GM19035 (cell line): Measurements from ENCODE around the gene TLN1.

Experiments
- ATAC-seq: cut with Tn5 transposase; IDR thresholded peaks from one replicate; pipeline ENCODE4 v1.9.1; 2021; ENCODE audit not compliant: unreplicated experiment

Gene TLN1

DNA sequence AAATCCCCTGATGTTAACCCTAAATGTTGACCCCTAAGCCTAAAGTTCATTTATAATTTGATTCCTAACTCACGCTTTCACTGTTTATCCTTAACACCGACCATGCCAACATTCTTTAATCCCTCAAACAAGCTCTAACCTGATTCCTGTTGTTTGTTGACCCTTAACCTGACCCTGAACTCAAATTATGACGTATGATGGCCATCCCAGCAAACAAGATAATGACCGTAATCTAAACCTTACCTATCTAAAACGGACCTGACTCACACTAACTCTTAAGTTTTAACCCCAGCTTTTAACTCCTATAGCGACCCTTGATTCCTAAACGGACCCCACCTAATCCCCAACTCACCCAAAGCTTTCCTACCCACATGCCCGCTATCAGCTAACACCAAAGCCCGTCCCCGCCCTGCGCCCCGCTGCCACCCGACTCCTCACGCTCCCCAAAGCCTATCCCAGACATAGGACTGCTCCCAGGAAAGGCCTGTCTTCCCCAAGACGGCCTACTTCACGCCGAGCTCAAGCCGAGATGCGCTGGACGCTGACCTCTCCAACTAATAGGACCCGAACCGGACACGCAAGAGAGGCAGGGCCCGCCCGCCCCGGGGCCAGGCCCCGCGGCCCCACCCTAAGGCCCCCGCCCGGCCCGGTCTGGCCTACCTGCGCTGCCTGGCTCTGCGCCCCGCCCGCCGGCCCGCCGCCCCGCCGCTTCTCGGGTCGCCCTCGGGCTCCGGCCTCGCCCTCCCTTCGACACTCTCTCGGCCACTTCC lies 395 bp downstream of the TLN1 start:
- no peak for ATAC-seq

DNA sequence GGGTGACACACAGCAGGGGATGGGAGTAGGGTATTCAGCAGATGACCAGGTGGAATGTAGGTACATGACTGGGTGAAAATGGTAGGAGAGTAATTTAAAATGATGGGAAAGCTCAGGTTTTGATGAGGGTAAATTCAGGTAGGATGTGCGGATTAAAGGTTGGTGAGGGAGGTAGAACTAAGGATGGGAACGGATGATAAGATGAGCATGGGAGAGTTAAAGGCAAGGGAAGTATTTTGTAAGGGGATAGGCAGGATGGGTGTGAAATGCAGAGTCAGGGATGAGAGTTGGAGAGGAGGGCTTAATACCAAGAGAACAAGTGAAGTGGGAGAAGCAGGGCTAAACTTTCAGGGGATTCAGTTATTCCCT lies 1.5 kb downstream of the TLN1 start:
- ATAC-seq = no peak

DNA sequence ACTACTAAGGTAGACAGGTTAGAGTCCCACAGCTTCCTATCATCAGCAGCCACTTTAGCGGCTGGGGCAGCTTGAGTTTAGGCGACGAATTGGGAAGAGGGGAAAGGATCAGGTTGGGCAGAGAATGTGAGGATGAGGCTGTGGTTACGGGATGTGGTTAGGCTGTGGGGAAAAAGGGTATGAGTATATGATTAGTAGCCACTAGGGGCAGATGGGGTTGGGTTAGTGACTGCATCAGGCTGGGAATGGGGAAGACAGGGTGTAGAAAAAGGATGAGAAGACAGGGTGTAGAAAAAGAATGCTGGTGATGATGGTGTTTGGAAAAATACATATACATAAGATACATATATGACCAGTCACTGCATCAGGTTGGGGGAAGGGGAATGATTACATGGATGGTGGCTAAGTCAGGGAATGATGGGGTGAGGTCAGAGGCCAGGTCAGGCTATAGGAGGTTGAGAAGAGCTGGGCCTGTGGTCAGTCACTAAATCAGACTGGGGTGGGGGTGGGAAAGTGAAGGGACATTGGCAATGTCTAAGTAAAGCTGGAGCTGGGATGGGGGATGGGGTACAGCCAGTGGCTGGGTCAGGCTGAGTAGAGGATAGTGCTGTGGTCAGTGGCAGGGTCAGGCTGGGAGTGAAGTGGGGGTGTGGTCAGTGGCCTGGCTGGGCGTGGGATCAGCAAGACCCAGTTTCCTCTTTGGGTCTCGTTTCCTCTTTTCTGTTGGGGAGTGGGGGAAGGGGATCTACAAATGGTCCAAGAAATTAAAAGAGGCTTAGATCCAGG lies 2.1 kb downstream of the TLN1 start:
- ATAC-seq = no peak

DNA sequence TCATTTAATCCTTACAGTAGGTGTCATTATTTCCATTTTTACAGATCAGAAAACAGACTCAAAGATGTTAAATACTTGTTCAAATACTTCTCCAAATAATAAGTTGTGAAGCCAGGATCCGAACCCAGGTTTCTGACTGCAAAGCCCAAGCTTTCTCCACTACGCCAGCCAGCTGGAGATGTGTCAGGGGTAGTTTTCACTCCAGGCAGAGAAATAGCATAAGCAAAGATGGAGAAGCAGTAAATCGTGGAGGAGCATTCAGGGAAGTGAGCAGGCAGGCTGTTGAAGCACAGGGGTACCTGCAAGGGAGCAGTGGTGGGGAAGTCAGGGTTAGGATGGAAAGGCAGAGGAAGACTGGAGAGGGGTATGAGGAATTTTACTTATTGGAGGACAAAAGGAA lies 2.9 kb downstream of the TLN1 start:
- ATAC-seq = no peak

DNA sequence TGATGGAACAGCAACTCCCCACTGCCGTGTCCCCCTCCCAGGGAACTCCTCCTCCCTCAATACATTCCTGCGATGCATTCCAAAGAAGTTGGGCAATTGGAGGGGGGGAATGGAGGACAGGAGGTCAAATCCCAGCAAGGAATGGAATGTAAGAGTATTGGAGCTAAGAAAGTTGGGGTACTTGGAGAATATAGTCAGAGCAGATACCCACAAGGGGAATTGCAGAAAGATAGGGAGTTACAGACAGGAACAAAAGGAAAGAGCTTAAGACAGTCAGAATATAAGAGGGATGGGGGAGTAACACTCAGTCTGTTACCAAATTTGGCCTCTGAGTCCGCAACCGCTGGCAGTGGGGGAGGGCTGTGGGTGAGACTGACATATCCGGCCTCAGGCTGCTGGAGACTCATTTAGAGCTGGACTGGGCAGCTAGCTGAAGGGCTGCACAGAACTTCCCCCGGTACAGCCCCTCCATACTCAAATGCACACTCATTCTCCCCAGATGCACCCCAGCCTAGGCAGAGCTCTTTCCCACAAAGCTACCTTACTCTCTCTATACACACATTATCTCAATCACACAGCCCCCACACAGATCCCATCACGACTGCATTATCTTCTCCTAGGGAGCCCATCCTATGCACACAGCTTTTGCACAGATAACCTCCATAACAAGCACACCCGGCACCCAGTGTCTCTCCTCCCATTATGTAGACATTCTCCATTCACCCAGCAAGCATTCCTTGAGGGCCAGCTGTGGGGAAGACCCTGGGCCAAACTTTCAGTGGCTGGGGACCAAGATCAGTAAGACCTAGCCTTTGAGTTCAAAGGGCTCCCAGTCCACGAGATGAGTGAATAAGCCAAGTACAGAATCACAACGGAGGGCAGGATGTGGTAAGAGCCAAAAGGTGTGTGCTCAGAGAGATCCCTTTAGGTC lies 3.7 kb downstream of the TLN1 start:
- no peak for ATAC-seq

DNA sequence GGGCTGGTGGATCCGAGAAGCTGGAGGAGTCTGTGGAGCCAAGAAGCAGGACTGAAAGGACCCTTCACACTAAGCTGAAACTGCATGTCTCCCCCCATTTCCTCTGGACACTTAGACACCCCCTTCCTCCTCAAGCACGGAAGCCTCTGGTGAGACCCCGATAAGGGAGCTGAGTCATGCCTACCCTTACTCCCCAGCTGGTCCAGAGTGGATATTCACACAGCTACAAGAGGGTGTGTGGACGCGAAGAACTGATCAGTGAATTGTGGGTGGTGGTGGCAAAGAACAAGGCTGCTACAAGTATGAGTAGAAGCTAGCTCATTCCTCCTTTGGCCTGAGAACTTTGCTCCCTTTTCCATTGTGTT lies 4.3 kb downstream of the TLN1 start:
- no peak for ATAC-seq

DNA sequence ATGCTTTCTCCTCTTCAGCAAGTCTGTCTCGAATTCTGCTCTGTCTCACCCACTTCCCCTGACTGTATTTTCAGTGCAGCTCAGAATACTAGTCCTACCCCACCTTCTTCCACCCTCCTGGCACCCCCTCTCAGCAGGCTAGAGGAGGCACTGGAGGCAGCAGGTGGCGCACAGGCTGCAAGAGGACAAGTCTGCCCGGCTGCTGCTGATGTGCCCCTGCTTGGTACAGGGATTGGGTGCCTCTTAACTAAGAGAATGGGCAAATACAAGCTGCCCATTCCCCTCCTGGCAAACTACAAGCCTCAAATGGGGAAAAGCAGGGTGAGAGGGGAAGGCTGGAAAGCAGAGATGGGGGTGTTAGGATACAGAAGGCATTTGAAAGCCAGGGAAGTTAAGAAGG lies 5.1 kb downstream of the TLN1 start:
- ATAC-seq = no peak

DNA sequence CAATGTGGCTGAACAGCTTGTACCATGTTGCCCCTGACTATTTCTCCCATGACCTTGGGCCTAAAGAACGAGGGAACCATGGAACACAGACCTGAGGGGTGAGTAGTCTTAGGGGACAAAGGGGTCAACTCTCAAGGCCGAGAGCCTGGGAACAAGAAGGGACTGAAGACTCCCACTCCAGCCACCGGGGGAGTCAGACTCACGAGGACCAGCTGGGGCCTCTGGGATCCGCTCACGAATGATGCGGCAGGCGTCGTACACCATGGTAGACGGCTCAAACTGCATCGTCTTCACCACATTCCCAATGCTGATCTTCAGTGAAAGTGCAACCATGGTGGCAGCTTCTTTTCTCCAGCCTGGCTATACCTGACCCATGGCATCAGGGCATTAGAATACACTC lies 6.6 kb downstream of the TLN1 start:
- ATAC-seq = no peak

DNA sequence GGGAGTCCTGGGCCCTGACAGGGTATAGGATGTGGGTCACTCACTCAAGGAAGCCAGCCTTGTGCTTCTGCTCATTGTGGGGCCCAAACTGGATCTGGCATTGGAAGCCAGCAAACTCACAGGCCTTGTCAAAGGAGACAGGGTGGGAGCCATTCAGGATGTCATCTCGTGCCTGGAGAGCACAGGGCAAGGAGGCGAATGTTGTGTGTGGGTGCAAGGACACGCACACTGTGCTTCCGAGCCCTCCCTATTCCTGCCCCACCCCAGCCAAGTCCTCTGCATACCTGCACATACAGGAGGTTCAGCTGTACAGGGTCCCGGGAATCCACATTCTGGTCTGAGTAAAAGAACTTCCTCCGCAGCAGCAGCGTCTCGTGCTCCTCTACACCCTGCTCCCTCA lies 8.1 kb downstream of the TLN1 start:
- ATAC-seq = no peak

DNA sequence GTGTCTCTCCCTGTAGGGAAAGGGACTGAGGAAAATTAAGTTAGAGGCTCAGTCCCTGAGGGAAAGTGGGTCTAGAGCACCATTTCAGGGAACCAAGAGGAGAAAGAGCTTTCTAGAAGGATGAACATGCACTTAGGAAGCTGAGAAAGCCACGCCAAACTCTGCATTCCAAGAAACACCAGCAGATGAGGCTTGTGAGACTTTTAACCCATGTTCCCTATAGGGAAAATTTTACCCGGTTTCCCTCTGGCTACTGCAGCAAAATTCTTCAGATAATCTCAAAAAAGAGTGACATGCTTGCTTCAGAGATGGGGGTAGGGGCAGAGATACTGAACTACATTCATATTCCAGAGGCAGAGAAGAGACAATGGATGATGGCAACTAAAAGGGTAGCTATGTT lies 8.6 kb downstream of the TLN1 start:
- no peak for ATAC-seq

DNA sequence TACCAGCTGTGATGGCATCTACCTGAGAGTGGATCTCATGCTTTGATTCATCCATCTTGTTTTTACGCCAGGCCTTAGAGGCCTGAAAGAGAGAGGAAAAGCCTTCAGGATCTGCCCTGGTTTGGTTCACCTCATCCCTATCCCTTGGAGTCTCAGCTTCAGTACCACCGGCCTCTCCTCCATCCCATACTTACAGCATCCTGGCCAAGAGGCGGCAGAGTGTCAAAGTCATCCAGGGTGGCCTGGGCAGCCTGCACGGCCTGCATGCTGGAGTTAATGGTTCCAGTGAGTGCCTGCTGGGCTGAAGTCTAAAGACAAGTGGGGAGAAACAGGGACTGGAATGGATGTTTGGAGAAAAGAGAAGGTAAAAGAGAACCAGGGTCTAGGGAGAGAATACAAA lies 12.4 kb downstream of the TLN1 start:
- no peak for ATAC-seq

DNA sequence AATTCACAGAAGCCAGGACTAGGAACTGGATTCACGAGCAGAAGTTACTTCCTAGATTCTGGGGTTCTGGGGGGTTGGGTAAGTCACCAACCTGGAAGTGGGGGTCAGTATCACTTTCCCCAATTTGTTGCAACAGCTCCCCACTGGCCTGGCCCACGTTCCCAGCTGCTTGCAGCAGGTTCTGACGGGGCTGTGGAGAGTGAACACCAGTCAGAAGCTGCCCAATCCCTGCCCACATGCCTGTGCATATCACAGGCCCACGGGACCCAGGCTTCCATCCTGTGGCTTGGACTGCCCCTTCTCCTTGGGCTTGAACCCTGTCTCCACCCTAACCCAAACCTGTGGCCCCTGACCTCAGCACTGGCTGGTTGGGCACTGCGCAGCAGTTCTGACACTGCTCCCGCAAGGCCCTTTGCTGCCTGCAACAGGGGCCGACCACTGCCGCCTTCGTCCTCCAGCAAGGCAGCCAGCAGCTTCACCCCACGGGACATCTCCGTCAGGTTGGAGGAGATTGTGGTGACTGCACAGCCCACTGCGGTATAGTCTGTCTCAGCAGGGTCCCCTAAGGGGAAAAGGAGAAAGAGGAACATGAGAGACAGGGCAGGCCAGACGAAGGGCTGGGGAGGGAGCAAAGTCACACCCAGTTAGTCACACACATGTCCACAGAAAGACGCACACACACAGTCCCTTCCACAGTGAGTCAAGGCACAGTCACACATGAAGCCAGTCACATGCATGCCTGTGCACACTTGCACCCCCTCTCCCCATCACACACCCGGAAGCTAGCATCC lies 13.1 kb downstream of the TLN1 start:
- no peak for ATAC-seq

DNA sequence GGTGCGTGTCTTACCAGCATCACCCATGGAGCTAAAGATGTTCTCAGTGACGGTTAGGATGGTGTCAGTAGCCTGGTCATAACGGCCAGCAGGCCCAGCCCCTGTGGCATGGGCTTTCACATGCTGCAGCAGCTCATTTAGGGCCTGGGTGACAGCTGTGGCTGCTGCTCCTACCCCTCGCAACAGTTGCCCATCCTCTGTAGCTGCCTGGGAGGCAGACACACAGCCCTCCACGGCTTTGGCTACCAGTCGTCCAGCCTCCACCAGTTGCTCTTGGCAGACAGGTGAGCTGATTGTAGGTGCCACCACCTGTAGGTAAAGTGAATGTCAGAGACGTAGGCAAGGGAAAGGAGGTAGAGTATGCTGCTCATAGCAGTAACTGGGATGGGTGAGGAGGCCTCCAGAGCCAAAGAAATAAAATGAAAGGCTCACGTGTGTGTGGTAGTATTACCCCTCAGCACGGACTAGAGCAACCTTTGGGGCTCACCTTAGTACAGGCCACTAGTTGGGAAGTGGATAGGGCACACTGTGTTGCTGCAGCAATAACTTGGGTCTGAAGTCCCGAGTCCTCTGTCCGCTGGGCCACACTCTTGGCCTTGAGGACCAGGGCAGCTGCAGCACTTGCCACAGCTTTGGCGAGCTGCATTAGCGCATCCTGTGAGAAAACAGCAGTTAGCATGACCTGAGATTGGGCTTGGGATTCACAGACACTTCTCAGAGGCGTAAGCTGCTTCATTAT lies 14.7 kb downstream of the TLN1 start:
- no peak for ATAC-seq

DNA sequence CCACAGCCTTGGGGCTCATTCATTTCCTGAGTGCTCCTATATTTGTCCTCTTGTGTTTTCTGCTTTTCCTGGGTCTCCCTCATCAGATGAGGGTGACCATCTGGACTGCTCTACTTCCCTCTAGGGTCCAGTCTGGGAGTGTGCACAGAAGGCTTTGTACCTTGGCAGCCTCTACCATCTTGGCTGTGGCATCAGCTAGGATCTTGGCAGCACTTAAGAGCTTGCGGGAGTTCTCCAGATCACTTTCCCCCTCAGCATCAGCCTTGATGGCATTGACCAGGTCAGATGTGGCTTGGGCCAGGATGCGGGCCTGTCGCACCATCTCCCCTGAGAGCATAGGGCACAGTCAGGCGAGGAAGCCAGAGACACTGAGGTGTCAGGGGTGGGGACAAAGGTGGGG lies 15.8 kb downstream of the TLN1 start:
- no peak for ATAC-seq

DNA sequence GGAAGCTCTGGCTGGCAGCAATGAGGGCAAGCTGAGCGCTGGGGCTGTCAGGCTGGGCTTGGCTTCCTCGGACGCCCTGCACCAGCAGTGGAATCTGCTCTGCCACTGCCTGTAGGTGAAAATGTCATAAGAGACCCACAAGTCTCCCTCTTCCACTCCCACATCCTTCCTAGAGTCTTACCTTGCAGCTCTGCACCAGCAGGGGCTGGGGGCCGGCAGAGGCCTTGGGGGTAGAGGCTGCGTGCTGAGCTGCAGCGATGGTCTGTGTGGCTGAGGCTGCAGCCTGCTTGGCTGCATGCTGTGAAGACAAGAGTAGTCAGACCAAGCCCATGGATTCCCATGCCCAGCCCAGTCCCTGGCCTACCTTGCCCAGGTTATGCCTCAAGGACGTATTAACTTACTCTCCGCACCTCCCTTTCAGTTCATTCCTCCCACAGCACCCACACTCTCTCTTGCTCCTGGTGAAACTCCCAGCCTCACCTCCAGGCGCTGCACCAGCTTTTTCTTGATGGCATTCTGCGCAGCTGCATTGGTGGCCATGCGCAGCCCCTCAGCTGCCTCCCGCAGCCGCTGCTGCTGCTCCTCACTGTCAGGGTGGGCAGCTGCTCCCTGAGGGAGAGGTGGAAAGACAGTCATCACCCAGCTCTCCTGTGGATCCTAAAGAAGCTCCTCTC lies 17.3 kb downstream of the TLN1 start:
- ATAC-seq = no peak

DNA sequence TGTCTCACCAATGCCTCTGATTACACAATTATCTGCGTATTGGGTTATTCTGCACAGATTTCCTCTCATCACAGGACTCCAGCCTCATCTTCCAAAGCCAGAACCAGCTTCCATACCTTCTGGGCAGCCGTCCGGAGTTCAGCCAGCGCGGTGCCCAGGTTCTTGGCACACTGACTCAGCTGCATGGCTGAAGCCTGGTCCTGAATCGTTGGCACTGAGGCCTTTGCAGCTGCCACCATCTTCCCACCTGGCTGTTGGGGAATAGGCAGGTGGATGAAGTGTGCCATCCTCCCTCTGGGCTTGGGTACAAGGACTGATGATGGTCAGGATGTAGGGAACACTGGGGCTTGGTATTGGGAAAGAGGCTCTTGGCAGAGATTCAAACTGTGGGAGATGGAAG lies 17.9 kb downstream of the TLN1 start:
- no peak for ATAC-seq

DNA sequence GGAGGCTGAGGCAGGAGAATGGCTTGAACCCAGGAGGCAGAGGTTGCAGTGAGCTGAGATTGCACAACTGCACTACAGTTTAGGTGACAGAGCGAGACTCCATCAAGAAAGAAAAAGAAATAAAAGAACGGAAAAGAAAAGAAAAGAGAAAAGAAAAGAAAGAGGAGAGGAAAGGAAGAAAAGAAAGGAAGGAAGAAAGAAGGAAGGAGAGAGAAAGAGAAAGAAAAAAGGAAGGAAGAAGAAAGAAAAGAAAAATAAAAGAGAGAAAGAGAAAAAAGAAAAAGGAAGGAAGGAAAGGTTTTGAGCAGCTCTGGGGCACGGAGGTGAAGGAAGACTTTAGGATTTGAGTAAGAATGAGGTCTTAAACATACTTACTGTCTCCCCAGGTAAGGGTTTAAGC lies 18.4 kb downstream of the TLN1 start:
- ATAC-seq = no peak

DNA sequence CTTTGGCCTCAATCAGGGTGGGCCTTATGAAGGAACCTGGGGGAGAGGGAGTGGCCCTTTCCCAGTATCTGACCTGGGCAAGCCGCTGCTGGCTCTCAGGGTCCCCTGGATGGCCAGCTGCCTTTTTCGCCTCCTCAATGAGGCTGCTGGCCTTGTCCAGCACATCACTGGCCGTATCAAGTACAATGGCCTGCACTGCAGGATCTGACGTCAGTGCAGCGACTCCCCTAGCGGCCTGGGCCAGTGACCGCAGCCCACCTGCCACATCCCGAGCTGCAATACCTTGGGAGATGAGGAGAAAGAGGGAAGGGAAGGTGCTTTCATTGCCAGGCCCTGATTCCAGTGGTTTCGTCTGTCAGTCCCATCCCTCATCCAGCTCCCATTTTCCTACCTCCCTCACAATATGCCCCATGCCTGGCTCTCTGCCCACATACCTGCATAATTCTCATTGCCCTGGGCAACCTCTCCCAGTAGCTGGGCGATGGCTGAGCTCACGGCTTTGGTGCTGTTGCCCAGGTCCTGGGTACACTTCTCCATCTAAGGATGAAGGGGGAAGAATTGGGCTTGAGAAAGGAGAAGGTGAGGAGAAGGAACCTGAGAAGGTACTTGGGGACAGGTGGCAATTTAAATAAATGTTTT lies 19.1 kb downstream of the TLN1 start:
- ATAC-seq = no peak
